Nephron (organoid): ENCODE measurements around the gene GDF3.

ENCODE experiments used
- H3K27ac Mint-ChIP-seq, 3 experiments: 2 replicates each; pipeline ENCODE4 v1.8.0; 2020; ENCODE audit warnings: mixed read lengths in 3 of 3, mild to moderate bottlenecking in 2 of 3, moderate library complexity in 1 of 3
- H3K27me3 Mint-ChIP-seq: 2 replicates; pipeline ENCODE4 v1.8.0; 2021; ENCODE audit warnings: low read depth, mild to moderate bottlenecking, moderate library complexity, mixed read lengths
- H3K36me3 Mint-ChIP-seq: 2 replicates; pipeline ENCODE4 v1.8.0; 2020; ENCODE audit warnings: low read depth, mixed read lengths
- H3K4me1 Mint-ChIP-seq: 2 replicates; pipeline ENCODE4 v1.8.0; 2020; ENCODE audit warnings: mixed read lengths
- H3K4me3 Mint-ChIP-seq, 3 experiments: 2 replicates each; pipeline ENCODE4 v1.8.0; 2020; ENCODE audit warnings: mild to moderate bottlenecking in 3 of 3, mixed read lengths in 3 of 3, moderate library complexity in 2 of 3
- H3K9me3 Mint-ChIP-seq: 2 replicates; pipeline ENCODE4 v1.8.0; 2020; ENCODE audit warnings: mixed read lengths
- CTCF ChIP-seq, 3 experiments: fragments of 200-600 bp; sonication (generic); IDR thresholded peaks; one replicate each; pipeline ENCODE4 v1.5.0; 2021; ENCODE audit warnings: antibody characterized with exemption in 3 of 3; ENCODE audit not compliant: unreplicated experiment in 3 of 3

Gene GDF3

GRCh38 chr12:7705846-7706245 is 10.3 kb upstream of the GDF3 start:
- H3K9me3 Mint-ChIP-seq: no peaks in the 10 kb centered on the region
- no peaks in the 10 kb centered on the region for H3K4me1 Mint-ChIP-seq
- no peak for TF ChIP-seq CTCF (IDR thresholded peaks at IDR 0.05; ENCODE audit: unreplicated experiment in 3 of 3)
- H3K36me3 Mint-ChIP-seq: no peaks in the 10 kb centered on the region
- H3K27me3 Mint-ChIP-seq: no peaks in the 10 kb centered on the region
- no peak overlapping the region for H3K27ac Mint-ChIP-seq
- no peak overlapping the region for H3K4me3 Mint-ChIP-seq

- H3K4me1 Mint-ChIP-seq: peaks cover 5% of the 10 kb centered on the region
- H3K27ac Mint-ChIP-seq: no peak overlapping the region
- no peak overlapping the region for H3K4me3 Mint-ChIP-seq
- no peaks in the 10 kb centered on the region for H3K9me3 Mint-ChIP-seq
- no peaks in the 10 kb centered on the region for H3K36me3 Mint-ChIP-seq
- TF ChIP-seq CTCF (IDR thresholded peaks at IDR 0.05; ENCODE audit: unreplicated experiment in 3 of 3): no peak
- H3K27me3 Mint-ChIP-seq: no peaks in the 10 kb centered on the region
Measured at GRCh38 chr12:7695237-7695560, 376 bp downstream of the GDF3 start.

- no peaks in the 10 kb centered on the region for H3K27me3 Mint-ChIP-seq
Measured at GRCh38 chr12:7694556-7695236, 879 bp downstream of the GDF3 start.

GRCh38 chr12:7693793-7694192 is 1.8 kb downstream of the GDF3 start:
- Mint-ChIP-seq H3K27ac (no peak overlapping the region), H3K36me3 (no peaks in the 10 kb centered on the region), H3K9me3 (no peaks in the 10 kb centered on the region), H3K4me3 (no peak overlapping the region), H3K27me3 (no peaks in the 10 kb centered on the region), H3K4me1 (peaks cover 5% of the 10 kb centered on the region)
- no peak for TF ChIP-seq CTCF (IDR thresholded peaks at IDR 0.05; ENCODE audit: unreplicated experiment in 3 of 3)

More at GRCh38 chr12:7694556-7695236, 879 bp downstream of the GDF3 start:
- no peak overlapping the region for H3K4me3 Mint-ChIP-seq
- TF ChIP-seq CTCF (IDR thresholded peaks at IDR 0.05; ENCODE audit: unreplicated experiment in 3 of 3): no peak
- no peaks in the 10 kb centered on the region for H3K9me3 Mint-ChIP-seq
- H3K4me1 Mint-ChIP-seq: peaks cover 5% of the 10 kb centered on the region
- H3K36me3 Mint-ChIP-seq: no peaks in the 10 kb centered on the region
- H3K27ac Mint-ChIP-seq: no peak overlapping the region

GRCh38 chr12:7681535-7681934 is 14.0 kb downstream of the GDF3 start:
- Mint-ChIP-seq H3K4me3 (no peak overlapping the region), H3K27me3 (no peaks in the 10 kb centered on the region), H3K36me3 (no peaks in the 10 kb centered on the region), H3K27ac (no peak overlapping the region), H3K4me1 (no peaks in the 10 kb centered on the region), H3K9me3 (no peaks in the 10 kb centered on the region)
- no peak for TF ChIP-seq CTCF (IDR thresholded peaks at IDR 0.05; ENCODE audit: unreplicated experiment in 3 of 3)
